ENCODE measurements around the gene ASIC5. TPM values are rescaled to one million over a fixed set of nuclear protein-coding genes. Genes with fewer than 3 reads are reported as not detected.
"Not testable (repeated sequence)": the region's sequence is repeated elsewhere in the genome, so short reads cannot be mapped to it uniquely, and the experiment has no call there.

The ASIC5 gene
- total RNA-seq, 1 experiment from 2014 or later: not detected

- H3K4me3 ChIP-seq (ENCODE audit: low read depth in 2 of 2, low read length in 2 of 2): no peak overlapping the region
- POLR2A ChIA-PET: no interaction called here
- no peaks in the 10 kb centered on the region for H3K27me3 ChIP-seq (ENCODE audit: control insufficient read depth, insufficient read depth, low read length)
- no peak for DNase-seq (ENCODE audit: low read depth, low spot score)
- no peaks in the 10 kb centered on the region for H3K4me1 ChIP-seq (ENCODE audit: control insufficient read depth, insufficient read depth, low read length)
- no peak overlapping the region for H3K27ac ChIP-seq (ENCODE audit: low read length)
- TF ChIP-seq CTCF (IDR thresholded peaks at IDR 0.05) (no peak), TCF7L2 (IDR thresholded peaks at IDR 0.05; ENCODE audit: low read depth, low read length) (no peak), SIN3A (IDR thresholded peaks at IDR 0.05; ENCODE audit: borderline replicate concordance, insufficient read depth, low read depth, low read length) (no peak), POLR2AphosphoS5 (IDR thresholded peaks at IDR 0.05; ENCODE audit: low read depth, low read length) (no peak), REST (IDR thresholded peaks at IDR 0.05; ENCODE audit: insufficient read depth in 1 of 2, low read depth in 2 of 2, low read length in 1 of 2) (no peak)
- in situ Hi-C loops (cut with HindIII; ENCODE audit: low pct_unique_long_range_greater_than_20kb, low sequenced_read_pairs) (no loop called here), intact Hi-C loops (cut with micrococcal nuclease; ENCODE audit: unreplicated experiment) (no loop called here)
- H3K36me3 ChIP-seq (ENCODE audit: control insufficient read depth, insufficient read depth, low read length): no peaks in the 10 kb centered on the region
- no peaks in the 10 kb centered on the region for H3K9me3 ChIP-seq (ENCODE audit: control insufficient read depth, insufficient read depth, low read depth, low read length)
- no peak for ATAC-seq
- no TSS peak for BruUV-seq (replicated peaks)
- CTCF ChIA-PET: no interaction called here
Measured at GRCh38 chr4:155799794-155800123, 66.3 kb downstream of the ASIC5 start.

- Histone ChIP-seq H3K9me3 (ENCODE audit: control insufficient read depth, insufficient read depth, low read depth, low read length) (no peaks in the 10 kb centered on the region), H3K27ac (ENCODE audit: low read length) (no peak overlapping the region), H3K4me1 (ENCODE audit: control insufficient read depth, insufficient read depth, low read length) (no peaks in the 10 kb centered on the region), H3K27me3 (ENCODE audit: control insufficient read depth, insufficient read depth, low read length) (no peaks in the 10 kb centered on the region), H3K36me3 (ENCODE audit: control insufficient read depth, insufficient read depth, low read length) (no peaks in the 10 kb centered on the region), H3K4me3 (ENCODE audit: low read depth in 2 of 2, low read length in 2 of 2) (no peak overlapping the region)
- ChIA-PET CTCF (no interaction called here), POLR2A (no interaction called here)
- TF ChIP-seq TCF7L2 (IDR thresholded peaks at IDR 0.05; ENCODE audit: low read depth, low read length) (no peak), POLR2AphosphoS5 (IDR thresholded peaks at IDR 0.05; ENCODE audit: low read depth, low read length) (no peak)
- ATAC-seq: no peak
- in situ Hi-C loops (cut with HindIII; ENCODE audit: low pct_unique_long_range_greater_than_20kb, low sequenced_read_pairs): no loop called here
- no TSS peak for BruUV-seq (replicated peaks)
- no peak for DNase-seq (ENCODE audit: low read depth, low spot score)
- intact Hi-C loops (cut with micrococcal nuclease; ENCODE audit: unreplicated experiment): no loop called here
Measured at GRCh38 chr4:155799116-155799793, 66.8 kb downstream of the ASIC5 start.

- BruUV-seq (replicated peaks); H3K4me3 ChIP-seq (ENCODE audit: low read depth in 2 of 2, low read length in 2 of 2); H3K27ac ChIP-seq (ENCODE audit: low read length); intact Hi-C loops (cut with micrococcal nuclease; ENCODE audit: unreplicated experiment); ATAC-seq; in situ Hi-C loops (cut with HindIII; ENCODE audit: low pct_unique_long_range_greater_than_20kb, low sequenced_read_pairs); POLR2A ChIA-PET; CTCF ChIA-PET; H3K27me3 ChIP-seq (ENCODE audit: control insufficient read depth, insufficient read depth, low read length); DNase-seq (ENCODE audit: low read depth, low spot score); H3K9me3 ChIP-seq (ENCODE audit: control insufficient read depth, insufficient read depth, low read depth, low read length); H3K4me1 ChIP-seq (ENCODE audit: control insufficient read depth, insufficient read depth, low read length); H3K36me3 ChIP-seq (ENCODE audit: control insufficient read depth, insufficient read depth, low read length): not testable (repeated sequence)
Measured at GRCh38 chr4:155797581-155797980, 68.5 kb downstream of the ASIC5 start.
